DMS79 treated with DMSO at 0.1 percent for 48 hours (cell line): ENCODE results near the gene FBXW7.

Source experiments
- DNase-seq: peaks from one replicate; lab custom pipeline; 2025; lab: John Stamatoyannopoulos, UW

FBXW7 gene

GRCh38 chr4:152471251-152471792, 64.6 kb downstream of the FBXW7 start:
- no peak for DNase-seq

GRCh38 chr4:152468408-152468807, 67.5 kb downstream of the FBXW7 start:
- no peak for DNase-seq

GRCh38 chr4:152467101-152467500, 68.8 kb downstream of the FBXW7 start:
- no peak for DNase-seq

GRCh38 chr4:152464030-152464823, 71.7 kb downstream of the FBXW7 start:
- no peak for DNase-seq

- no peak for DNase-seq
These were observed 72.3 kb downstream of the FBXW7 start for GRCh38 chr4:152463562-152463961.

GRCh38 chr4:152462695-152463094, 73.2 kb downstream of the FBXW7 start:
- no peak for DNase-seq

- DNase-seq = no peak
These were observed 73.8 kb downstream of the FBXW7 start for GRCh38 chr4:152462047-152462446.

GRCh38 chr4:152460488-152460887, 75.4 kb downstream of the FBXW7 start:
- DNase-seq = no peak

GRCh38 chr4:152459326-152459725, 76.6 kb downstream of the FBXW7 start:
- DNase-seq = no peak

GRCh38 chr4:152458801-152459302, 77.0 kb downstream of the FBXW7 start:
- no peak for DNase-seq

GRCh38 chr4:152456609-152457008, 79.3 kb downstream of the FBXW7 start:
- no peak for DNase-seq

- DNase-seq = no peak
These were observed 80.6 kb downstream of the FBXW7 start for GRCh38 chr4:152455311-152455710.

GRCh38 chr4:152454398-152455011, 81.4 kb downstream of the FBXW7 start:
- DNase-seq = peak; percentile 9

- no peak for DNase-seq
These were observed 84.4 kb downstream of the FBXW7 start for GRCh38 chr4:152451496-152451895.

- DNase-seq = no peak
These were observed 87.0 kb downstream of the FBXW7 start for GRCh38 chr4:152448854-152449253.

GRCh38 chr4:152448038-152448707, 87.7 kb downstream of the FBXW7 start:
- no peak for DNase-seq

- no peak for DNase-seq
These were observed 92.0 kb downstream of the FBXW7 start for GRCh38 chr4:152443859-152444258.

GRCh38 chr4:152437561-152437960, 98.3 kb downstream of the FBXW7 start:
- DNase-seq = no peak

- DNase-seq = no peak
These were observed 99.5 kb downstream of the FBXW7 start for GRCh38 chr4:152436384-152436783.

GRCh38 chr4:152434011-152434410, 101.9 kb downstream of the FBXW7 start:
- DNase-seq = no peak

GRCh38 chr4:152431784-152432183, 104.1 kb downstream of the FBXW7 start:
- DNase-seq = no peak

- DNase-seq = no peak
These were observed 104.6 kb downstream of the FBXW7 start for GRCh38 chr4:152431291-152431690.

GRCh38 chr4:152430507-152430906, 105.4 kb downstream of the FBXW7 start:
- DNase-seq = no peak
